ENCODE results near the gene IL24.

IL24 gene

GRCh38 chr1:206891412-206891811 is 5.8 kb upstream of the IL24 start:
- Histone ChIP-seq H3K27ac (ENCODE audit: insufficient read depth, low read depth, low read length, poor library complexity, severe bottlenecking) (no peak overlapping the region), H3K9me3 (ENCODE audit: control insufficient read depth, low read length) (no peaks in the 10 kb centered on the region), H3K36me3 (ENCODE audit: control insufficient read depth, insufficient read depth, low read length) (no peaks in the 10 kb centered on the region), H3K4me1 (ENCODE audit: control insufficient read depth, insufficient read depth, low read length) (no peaks in the 10 kb centered on the region), H3K4me3 (ENCODE audit: insufficient read depth, low read depth, low read length) (no peak overlapping the region), H3K27me3 (ENCODE audit: control insufficient read depth, insufficient read depth, low read length, poor library complexity, severe bottlenecking) (no peaks in the 10 kb centered on the region)
- 78 to 84% methylated on average over 1 of the region's 1 CpG for WGBS, 2 experiments

- H3K27me3 ChIP-seq (ENCODE audit: control insufficient read depth, insufficient read depth, low read length, poor library complexity, severe bottlenecking): no peaks in the 10 kb centered on the region
- WGBS, 2 experiments: 91% methylated on average over 3 of the region's 3 CpGs
- no peaks in the 10 kb centered on the region for H3K36me3 ChIP-seq (ENCODE audit: control insufficient read depth, insufficient read depth, low read length)
- H3K27ac ChIP-seq (ENCODE audit: insufficient read depth, low read depth, low read length, poor library complexity, severe bottlenecking): no peak overlapping the region
- no peaks in the 10 kb centered on the region for H3K9me3 ChIP-seq (ENCODE audit: control insufficient read depth, low read length)
- H3K4me3 ChIP-seq (ENCODE audit: insufficient read depth, low read depth, low read length): no peak overlapping the region
- no peaks in the 10 kb centered on the region for H3K4me1 ChIP-seq (ENCODE audit: control insufficient read depth, insufficient read depth, low read length)
Measured at GRCh38 chr1:206892351-206892984, 4.8 kb upstream of the IL24 start.

GRCh38 chr1:206893380-206893779 is 3.9 kb upstream of the IL24 start:
- Histone ChIP-seq H3K4me1 (ENCODE audit: control insufficient read depth, insufficient read depth, low read length) (no peaks in the 10 kb centered on the region), H3K9me3 (ENCODE audit: control insufficient read depth, low read length) (no peaks in the 10 kb centered on the region), H3K27me3 (ENCODE audit: control insufficient read depth, insufficient read depth, low read length, poor library complexity, severe bottlenecking) (no peaks in the 10 kb centered on the region), H3K36me3 (ENCODE audit: control insufficient read depth, insufficient read depth, low read length) (no peaks in the 10 kb centered on the region), H3K4me3 (ENCODE audit: insufficient read depth, low read depth, low read length) (no peak overlapping the region), H3K27ac (ENCODE audit: insufficient read depth, low read depth, low read length, poor library complexity, severe bottlenecking) (no peak overlapping the region)
- 95% methylated on average over 2 of the region's 2 CpGs for WGBS, 2 experiments

- Histone ChIP-seq H3K4me3 (ENCODE audit: insufficient read depth, low read depth, low read length) (no peak overlapping the region), H3K36me3 (ENCODE audit: control insufficient read depth, insufficient read depth, low read length) (no peaks in the 10 kb centered on the region), H3K9me3 (ENCODE audit: control insufficient read depth, low read length) (no peaks in the 10 kb centered on the region), H3K4me1 (ENCODE audit: control insufficient read depth, insufficient read depth, low read length) (no peaks in the 10 kb centered on the region), H3K27ac (ENCODE audit: insufficient read depth, low read depth, low read length, poor library complexity, severe bottlenecking) (no peak overlapping the region), H3K27me3 (ENCODE audit: control insufficient read depth, insufficient read depth, low read length, poor library complexity, severe bottlenecking) (no peaks in the 10 kb centered on the region)
- WGBS, 2 experiments: 85 to 91% methylated on average over 3 of the region's 3 CpGs
Measured at GRCh38 chr1:206895325-206895724, 1.9 kb upstream of the IL24 start.

- H3K4me1 ChIP-seq (ENCODE audit: control insufficient read depth, insufficient read depth, low read length): no peaks in the 10 kb centered on the region
- 87 to 92% methylated on average over 3 of the region's 3 CpGs for WGBS, 2 experiments
- no peaks in the 10 kb centered on the region for H3K27me3 ChIP-seq (ENCODE audit: control insufficient read depth, insufficient read depth, low read length, poor library complexity, severe bottlenecking)
- H3K4me3 ChIP-seq (ENCODE audit: insufficient read depth, low read depth, low read length): no peak overlapping the region
- H3K36me3 ChIP-seq (ENCODE audit: control insufficient read depth, insufficient read depth, low read length): no peaks in the 10 kb centered on the region
- H3K27ac ChIP-seq (ENCODE audit: insufficient read depth, low read depth, low read length, poor library complexity, severe bottlenecking): no peak overlapping the region
- no peaks in the 10 kb centered on the region for H3K9me3 ChIP-seq (ENCODE audit: control insufficient read depth, low read length)
Measured at GRCh38 chr1:206895837-206896242, 1.4 kb upstream of the IL24 start.

- H3K4me3 ChIP-seq (ENCODE audit: insufficient read depth, low read depth, low read length): no peak overlapping the region
- WGBS, 2 experiments: 94 to 95% methylated on average over 3 of the region's 3 CpGs
Measured at GRCh38 chr1:206896261-206896660, 982 bp upstream of the IL24 start.

GRCh38 chr1:206898089-206898914 is 1.1 kb downstream of the IL24 start:
- H3K9me3 ChIP-seq (ENCODE audit: control insufficient read depth, low read length): no peaks in the 10 kb centered on the region
- 79 to 82% methylated on average over 11 of the region's 11 CpGs for WGBS, 2 experiments
- no peaks in the 10 kb centered on the region for H3K4me1 ChIP-seq (ENCODE audit: control insufficient read depth, insufficient read depth, low read length)
- no peak overlapping the region for H3K4me3 ChIP-seq (ENCODE audit: insufficient read depth, low read depth, low read length)
- H3K27ac ChIP-seq (ENCODE audit: insufficient read depth, low read depth, low read length, poor library complexity, severe bottlenecking): no peak overlapping the region
- H3K27me3 ChIP-seq (ENCODE audit: control insufficient read depth, insufficient read depth, low read length, poor library complexity, severe bottlenecking): no peaks in the 10 kb centered on the region
- no peaks in the 10 kb centered on the region for H3K36me3 ChIP-seq (ENCODE audit: control insufficient read depth, insufficient read depth, low read length)

More at GRCh38 chr1:206896261-206896660, 982 bp upstream of the IL24 start:
- no peak overlapping the region for H3K27ac ChIP-seq (ENCODE audit: insufficient read depth, low read depth, low read length, poor library complexity, severe bottlenecking)
- no peaks in the 10 kb centered on the region for H3K9me3 ChIP-seq (ENCODE audit: control insufficient read depth, low read length)
- no peaks in the 10 kb centered on the region for H3K36me3 ChIP-seq (ENCODE audit: control insufficient read depth, insufficient read depth, low read length)
- H3K4me1 ChIP-seq (ENCODE audit: control insufficient read depth, insufficient read depth, low read length): no peaks in the 10 kb centered on the region
- no peaks in the 10 kb centered on the region for H3K27me3 ChIP-seq (ENCODE audit: control insufficient read depth, insufficient read depth, low read length, poor library complexity, severe bottlenecking)

- Histone ChIP-seq H3K27ac (ENCODE audit: insufficient read depth, low read depth, low read length, poor library complexity, severe bottlenecking) (no peak overlapping the region), H3K9me3 (ENCODE audit: control insufficient read depth, low read length) (no peaks in the 10 kb centered on the region), H3K27me3 (ENCODE audit: control insufficient read depth, insufficient read depth, low read length, poor library complexity, severe bottlenecking) (no peaks in the 10 kb centered on the region), H3K4me3 (ENCODE audit: insufficient read depth, low read depth, low read length) (no peak overlapping the region), H3K36me3 (ENCODE audit: control insufficient read depth, insufficient read depth, low read length) (no peaks in the 10 kb centered on the region), H3K4me1 (ENCODE audit: control insufficient read depth, insufficient read depth, low read length) (no peaks in the 10 kb centered on the region)
- WGBS, 2 experiments: 90 to 91% methylated on average over 13 of the region's 13 CpGs
Measured at GRCh38 chr1:206898915-206899431, 1.7 kb downstream of the IL24 start.

GRCh38 chr1:206899717-206900116 is 2.5 kb downstream of the IL24 start:
- 84 to 85% methylated on average over 5 of the region's 5 CpGs for WGBS, 2 experiments
- H3K4me3 ChIP-seq (ENCODE audit: insufficient read depth, low read depth, low read length): no peak overlapping the region
- H3K9me3 ChIP-seq (ENCODE audit: control insufficient read depth, low read length): no peaks in the 10 kb centered on the region
- no peaks in the 10 kb centered on the region for H3K27me3 ChIP-seq (ENCODE audit: control insufficient read depth, insufficient read depth, low read length, poor library complexity, severe bottlenecking)
- no peak overlapping the region for H3K27ac ChIP-seq (ENCODE audit: insufficient read depth, low read depth, low read length, poor library complexity, severe bottlenecking)
- no peaks in the 10 kb centered on the region for H3K36me3 ChIP-seq (ENCODE audit: control insufficient read depth, insufficient read depth, low read length)
- H3K4me1 ChIP-seq (ENCODE audit: control insufficient read depth, insufficient read depth, low read length): no peaks in the 10 kb centered on the region

- WGBS, 2 experiments: 93% methylated on average over 7 of the region's 7 CpGs
- no peaks in the 10 kb centered on the region for H3K27me3 ChIP-seq (ENCODE audit: control insufficient read depth, insufficient read depth, low read length, poor library complexity, severe bottlenecking)
- H3K4me1 ChIP-seq (ENCODE audit: control insufficient read depth, insufficient read depth, low read length): no peaks in the 10 kb centered on the region
- H3K36me3 ChIP-seq (ENCODE audit: control insufficient read depth, insufficient read depth, low read length): no peaks in the 10 kb centered on the region
- H3K4me3 ChIP-seq (ENCODE audit: insufficient read depth, low read depth, low read length): no peak overlapping the region
- H3K27ac ChIP-seq (ENCODE audit: insufficient read depth, low read depth, low read length, poor library complexity, severe bottlenecking): no peak overlapping the region
- no peaks in the 10 kb centered on the region for H3K9me3 ChIP-seq (ENCODE audit: control insufficient read depth, low read length)
Measured at GRCh38 chr1:206900149-206900548, 2.9 kb downstream of the IL24 start.

Measured in ectodermal cell (in vitro differentiated cells).